ENCODE data around the gene ASTN1.

ASTN1 gene

DNA sequence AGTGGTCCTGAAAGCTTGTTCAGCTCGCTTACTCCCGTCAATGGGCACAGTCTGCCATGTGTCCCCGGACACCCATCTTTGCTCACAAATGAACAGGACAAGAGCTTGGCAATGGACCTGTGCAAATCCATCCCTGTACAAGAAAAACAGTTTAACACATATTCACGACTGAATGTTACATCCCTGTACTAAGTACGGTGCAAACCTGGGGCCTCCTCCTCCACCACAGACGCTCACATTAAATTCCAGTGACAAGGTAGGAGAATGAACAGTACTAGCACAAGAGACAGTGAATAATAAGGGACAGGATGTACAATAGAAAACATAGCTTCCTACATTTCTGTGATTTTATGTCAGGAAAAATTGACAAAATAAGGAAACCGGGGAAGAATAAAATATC lies 187.7 kb downstream of the ASTN1 start:
- DNase-seq: no peak

- no peak for DNase-seq
Measured at GRCh38 chr1:176976225-176976624, 188.3 kb downstream of the ASTN1 start.

DNA sequence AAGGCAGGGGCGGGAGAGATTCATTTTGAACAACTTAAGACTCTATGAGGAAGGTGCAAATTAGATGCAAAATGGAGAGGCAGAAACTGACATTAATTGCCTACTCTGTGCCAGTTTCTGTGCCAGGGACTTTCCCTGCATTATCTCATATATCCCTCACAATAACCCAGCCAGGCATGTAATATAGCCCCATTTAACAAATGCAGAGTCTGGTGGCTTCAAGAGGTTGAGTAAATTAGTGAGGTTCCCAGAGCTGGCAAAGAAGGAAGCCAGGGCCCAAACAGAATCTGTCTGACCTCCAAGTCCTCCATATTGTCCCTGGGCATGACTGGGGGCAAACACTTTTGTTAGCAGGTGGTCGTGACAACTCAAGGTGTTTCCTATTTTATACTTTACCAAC lies 199.8 kb downstream of the ASTN1 start:
- no peak for DNase-seq

DNA sequence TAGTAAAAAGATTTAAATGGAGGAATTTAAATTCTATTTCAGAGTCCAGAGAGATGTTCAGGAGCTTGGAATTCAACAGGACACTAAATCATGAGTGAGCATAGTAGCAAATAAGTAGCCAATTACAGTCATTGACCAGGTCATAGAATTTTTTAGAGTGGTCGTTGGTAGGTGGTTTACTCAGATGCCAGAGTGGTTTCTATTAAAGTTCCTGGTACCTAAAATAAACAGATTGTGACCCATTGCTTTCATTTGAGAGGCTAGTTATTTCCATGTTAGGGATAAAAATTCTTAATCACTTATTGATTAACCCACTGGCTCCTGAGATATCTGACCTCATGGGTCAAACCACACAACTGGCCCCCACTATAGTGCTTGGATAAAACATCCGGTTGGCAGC lies 201.3 kb downstream of the ASTN1 start:
- DNase-seq: no peak

DNA sequence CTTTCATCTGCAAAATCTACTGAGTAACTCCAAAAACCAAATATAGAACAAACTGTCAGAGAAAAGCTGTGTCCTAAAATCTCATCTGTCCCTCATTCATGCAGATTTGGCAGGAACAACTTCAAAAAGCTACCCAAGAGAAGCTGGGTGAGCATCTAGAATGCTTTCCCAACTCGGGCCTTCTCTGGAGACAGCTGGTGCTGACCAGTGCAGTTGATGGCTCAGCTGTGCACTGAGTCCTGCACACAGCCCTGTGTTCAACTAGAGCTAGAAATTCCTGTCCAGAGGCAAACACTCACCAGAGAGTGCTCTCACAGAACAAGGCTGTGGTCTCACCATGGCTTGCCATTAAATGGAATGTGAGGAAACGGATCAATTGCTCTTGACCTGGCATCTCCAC lies 202.8 kb downstream of the ASTN1 start:
- DNase-seq: no peak

- DNase-seq: peak in 1 of 2 donors; percentile 8
Measured at GRCh38 chr1:176959191-176959820, 205.2 kb downstream of the ASTN1 start.

DNA sequence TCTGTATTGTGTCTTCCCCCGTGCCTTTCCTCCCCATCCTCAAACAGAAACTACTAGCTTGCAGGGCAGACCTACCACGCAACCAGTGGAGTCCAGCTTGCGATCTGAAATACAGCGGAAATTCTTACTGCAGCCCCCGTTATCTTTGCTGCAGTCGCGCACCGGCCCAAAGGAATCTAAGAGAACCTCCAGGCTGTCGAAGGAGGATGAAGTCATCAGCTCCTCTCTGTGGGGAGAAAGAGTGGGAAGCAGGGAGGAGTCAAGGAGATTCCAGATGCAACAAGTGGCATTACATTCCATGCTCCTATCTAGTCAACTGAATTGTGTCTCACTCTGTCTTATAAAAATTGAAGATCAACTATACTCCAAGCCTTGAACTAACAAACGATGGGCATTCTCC lies 206.9 kb downstream of the ASTN1 start:
- DNase-seq: no peak

- DNase-seq: no peak
Measured at GRCh38 chr1:176954242-176954641, 210.3 kb downstream of the ASTN1 start.

DNA sequence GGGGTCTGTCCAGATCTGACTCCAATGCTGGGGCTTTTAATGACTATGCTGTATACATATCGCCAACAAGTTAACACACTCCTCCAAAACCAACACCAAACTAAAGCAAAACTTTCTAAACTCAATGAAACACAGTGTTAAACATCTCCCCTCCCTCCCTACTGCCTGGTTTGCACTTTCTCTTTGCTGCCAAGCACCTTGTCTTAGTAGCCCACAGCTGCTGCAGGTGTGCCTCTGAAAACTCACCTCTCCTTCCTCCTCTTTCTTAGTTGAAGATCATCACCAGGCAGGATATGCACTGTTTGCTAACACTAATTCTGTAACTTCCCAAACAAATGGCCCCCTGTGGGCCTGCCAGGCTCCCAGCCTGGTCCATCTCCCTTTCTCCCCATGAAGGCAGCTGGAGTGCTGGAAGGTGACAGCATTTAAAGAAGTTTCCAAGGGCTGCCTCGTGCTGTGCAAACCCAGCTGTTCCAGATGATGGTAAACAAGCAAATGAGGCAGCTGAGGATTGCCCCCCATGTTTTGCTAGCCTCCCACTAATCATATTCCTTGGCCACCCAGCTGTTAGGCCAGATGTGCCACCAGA lies 213.7 kb downstream of the ASTN1 start:
- DNase-seq: no peak

- DNase-seq: no peak
Measured at GRCh38 chr1:176949033-176949662, 215.4 kb downstream of the ASTN1 start.

- no peak for DNase-seq
Measured at GRCh38 chr1:176944606-176945005, 219.9 kb downstream of the ASTN1 start.

DNA sequence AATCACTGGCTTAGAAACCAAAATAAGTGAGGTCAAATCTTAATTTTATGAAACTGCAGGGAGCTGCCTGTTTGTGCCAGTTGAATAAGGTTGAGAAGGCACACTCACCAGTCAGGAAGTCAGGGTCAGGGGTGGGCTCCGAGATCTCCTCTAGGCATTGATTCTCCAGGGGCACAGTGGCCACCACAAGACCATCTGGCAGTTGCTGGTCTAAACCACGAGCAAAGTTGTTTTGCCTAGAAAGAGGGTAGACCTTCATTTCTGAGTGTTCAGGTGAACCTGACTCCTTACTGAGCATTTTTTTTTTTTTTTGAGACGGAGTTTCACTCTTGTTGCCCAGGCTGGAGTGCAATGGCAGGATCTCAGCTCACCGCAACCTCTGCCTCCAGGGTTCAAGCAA lies 220.7 kb downstream of the ASTN1 start:
- DNase-seq: no peak

DNA sequence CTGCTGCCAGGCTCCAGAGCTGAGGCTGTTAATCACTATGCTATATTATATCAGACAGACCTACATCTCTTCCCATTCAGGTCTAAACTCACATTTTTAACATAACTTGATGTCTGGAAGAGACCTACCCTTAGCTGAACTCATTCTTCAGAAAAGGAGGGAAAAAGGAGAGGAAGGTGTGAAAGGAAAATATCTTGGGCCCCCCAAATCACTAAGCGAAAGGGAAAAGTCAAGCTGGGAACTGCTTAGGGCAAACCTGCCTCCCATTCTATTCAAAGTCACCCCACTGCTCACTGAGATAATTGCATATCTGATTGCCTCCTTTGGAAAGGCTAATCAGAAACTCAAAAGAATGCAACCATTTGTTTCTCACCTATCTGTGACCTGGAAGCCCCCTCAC lies 222.2 kb downstream of the ASTN1 start:
- DNase-seq: no peak

GRCh38 chr1:176939993-176940392 lies 224.5 kb downstream of the ASTN1 start:
- no peak for DNase-seq

DNA sequence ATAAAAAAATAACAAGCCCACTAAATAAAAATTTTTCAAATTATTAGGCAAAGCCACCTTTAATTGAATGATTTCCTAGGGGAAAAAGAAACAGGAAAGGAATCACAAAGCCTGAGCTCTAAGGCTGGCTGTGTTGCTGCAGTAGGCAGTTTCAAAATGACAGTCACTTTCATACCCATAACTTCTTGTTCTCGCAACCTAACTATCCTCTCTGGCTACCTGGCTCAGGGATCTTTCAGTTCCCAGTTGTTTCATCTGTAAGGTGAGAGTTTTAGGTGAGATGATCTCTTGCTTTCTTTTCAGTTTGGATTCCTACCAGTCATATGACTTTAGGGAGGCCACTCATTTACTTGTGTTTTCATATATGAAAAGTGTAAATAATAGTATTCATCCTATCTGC lies 226.1 kb downstream of the ASTN1 start:
- DNase-seq: no peak

DNA sequence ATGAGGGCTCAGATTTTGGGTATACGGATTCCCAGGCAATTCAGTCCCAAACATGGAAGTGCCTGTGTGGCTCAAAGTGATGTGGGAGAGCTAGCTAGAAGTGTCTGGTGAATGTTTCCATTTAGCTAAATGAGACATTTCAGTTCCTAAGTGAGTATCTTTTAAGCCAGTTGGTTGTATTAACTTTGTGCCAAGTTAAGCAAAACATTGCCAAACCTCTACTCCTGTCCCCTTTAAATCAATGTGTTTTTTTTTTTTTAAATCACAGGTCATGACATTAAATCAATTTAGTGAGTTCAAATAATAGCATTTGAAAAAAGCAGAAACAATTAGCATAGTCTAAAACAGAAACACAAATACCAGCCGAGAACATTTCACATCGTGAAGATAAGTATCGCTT lies 230.1 kb downstream of the ASTN1 start:
- DNase-seq: no peak

DNA sequence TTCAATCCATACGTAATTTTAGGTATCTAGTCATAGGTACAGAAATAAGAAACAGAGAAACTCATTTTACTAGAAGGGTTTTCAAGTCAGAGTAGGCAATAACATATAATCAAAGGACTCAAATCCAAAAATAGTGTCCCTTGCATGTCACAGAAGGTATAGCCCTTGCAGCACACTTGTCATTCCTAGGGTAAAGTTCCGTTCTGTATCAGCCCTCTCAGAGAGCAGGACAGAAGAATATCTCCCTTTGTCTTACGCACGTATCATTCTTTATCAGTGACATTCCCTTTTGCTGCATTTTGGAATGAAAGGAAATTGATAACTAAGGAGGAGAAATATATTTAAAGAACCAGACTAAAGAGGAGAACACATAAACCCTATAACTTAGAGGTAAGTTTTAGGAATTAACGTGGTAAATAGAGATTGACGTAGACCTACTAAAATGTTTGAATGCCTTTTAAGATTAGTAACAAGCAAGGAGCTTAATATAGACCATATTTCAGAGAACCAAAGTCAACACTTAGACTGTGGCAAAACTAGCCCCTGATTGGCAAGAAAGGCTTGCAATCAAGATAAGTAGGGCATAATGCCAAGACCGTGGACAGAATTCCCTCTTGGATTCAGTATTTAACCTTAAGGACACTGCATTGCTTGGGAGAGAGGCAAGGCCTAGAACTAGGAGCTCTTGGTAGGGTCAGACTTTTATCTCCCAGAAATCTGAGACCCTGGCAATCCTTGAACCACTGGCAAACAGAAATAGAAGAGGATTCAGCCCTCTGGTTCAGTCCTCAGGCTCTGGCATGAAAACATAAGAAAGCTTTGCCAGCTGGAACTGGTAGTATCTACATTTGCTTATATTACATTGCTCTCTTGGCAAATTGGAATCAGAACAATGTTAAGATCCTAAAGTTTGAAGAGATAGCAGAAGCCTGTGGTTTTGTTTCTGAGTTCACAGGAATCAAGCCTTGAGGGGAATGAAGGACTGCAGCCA lies 232.1 kb downstream of the ASTN1 start:
- DNase-seq: no peak

GRCh38 chr1:176931526-176931925 lies 233.0 kb downstream of the ASTN1 start:
- no peak for DNase-seq

DNA sequence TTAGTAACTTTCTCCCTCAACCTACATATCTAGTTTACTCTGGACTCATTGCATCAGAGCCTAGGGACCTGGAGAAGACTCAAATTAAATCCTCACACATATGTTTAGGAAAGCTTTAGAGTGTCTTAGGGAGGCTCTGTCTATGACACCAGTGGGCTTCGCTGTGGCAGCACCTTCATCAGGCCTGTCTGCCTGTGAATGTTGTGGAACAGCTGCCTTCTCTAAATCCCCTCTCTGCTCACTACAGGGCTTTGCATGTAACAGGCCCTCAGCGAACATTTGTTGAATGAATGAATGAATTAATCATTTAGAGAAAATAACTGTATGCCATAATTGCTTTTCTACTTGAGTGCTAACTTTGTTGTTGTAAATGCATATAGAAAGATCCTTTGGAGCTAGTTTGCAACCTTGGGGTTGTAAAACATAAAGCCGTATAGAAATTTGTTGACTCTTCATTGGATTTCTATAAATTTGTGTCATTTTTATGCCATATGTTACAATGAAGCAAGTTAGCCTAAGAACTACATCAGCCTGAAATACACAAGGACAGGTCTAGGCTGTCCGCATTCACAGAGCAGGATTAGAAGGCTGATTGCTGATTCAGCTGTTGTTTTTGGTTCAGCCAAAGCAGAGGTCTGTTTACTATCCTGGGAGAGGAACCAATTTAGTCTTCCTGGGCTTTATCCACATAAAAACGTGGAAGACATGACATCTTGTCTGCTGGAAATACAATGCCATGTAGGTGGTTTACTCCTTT lies 238.0 kb downstream of the ASTN1 start:
- no peak for DNase-seq

DNA sequence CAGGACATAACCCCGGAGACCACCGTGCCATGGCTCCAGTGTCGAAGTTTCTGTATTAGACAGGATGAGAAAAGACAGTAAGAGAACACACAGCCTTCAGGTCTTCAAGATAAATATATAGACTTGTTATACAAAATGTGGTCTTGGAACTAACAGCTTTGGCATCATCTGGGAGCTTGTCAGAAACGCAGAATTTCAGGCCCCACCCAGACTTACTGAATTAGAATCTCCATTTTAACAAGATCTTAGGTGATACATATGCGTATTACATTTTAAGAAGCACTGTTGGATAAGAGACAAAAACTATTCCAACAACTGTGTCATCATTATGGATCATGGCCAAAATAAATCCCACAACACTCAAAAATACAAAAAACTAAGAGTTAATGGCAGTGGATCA lies 239.3 kb downstream of the ASTN1 start:
- DNase-seq: no peak

DNA sequence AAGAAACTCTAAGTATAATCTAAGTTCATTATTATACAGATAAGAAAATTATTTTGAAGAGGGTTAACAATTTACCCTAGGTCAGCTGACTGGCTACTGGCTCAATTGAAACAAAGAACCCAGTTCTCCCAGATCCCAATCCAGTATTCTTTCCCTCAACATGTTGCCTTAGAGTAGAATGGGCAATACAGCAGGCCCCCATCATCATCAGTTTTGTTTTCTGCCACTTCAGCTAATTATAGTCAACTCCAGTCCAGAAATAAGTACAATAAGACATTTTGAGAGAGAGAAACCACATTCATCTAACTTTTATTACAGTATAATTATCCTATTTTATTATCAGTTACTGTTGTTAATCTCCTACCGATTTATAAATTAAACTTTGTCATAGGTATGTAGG lies 241.2 kb downstream of the ASTN1 start:
- DNase-seq: no peak
